ENCODE data around the gene FMNL3.

Gene FMNL3

DNA sequence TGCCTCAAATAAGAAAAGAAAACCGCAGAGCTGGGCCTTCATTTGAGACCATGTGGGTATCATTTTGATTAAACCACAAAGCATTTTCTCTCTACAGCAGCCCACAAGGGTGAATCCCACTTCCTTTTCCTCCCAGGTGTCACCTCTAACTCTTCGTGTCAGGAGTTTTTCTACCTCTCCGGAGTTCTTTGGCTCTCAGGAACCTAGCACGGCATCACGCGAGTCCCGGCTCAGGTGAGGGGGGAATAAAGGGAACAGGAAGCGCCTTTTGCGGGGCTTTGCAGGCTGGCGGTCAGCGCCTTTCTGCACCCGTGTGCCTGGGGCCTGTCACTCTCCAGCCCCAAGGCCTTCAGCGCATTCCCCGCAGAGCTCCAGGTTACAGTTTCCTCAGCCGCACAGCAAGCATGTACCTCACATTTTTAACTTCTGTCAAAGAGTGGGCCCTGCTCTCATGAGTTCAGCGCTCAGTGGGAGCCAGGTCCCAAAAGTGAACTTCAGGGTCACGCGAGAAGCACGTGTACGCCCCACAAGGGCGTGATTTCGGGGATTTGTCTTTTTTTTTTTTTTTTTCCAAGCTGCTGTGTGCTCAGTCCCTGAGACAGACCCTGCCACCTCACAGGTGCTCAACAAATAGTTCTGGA, 84.6 kb downstream of the FMNL3 start:
- TF ChIP-seq RAD21 (IDR thresholded peaks at IDR 0.05; ENCODE audit: low read depth) (no peak), CEBPB (IDR thresholded peaks at IDR 0.05) (no peak), TEAD4 (IDR thresholded peaks at IDR 0.05) (0 out of 2 replicates have a peak, but pooled peaks have one; percentile 17), EGR1 (IDR thresholded peaks at IDR 0.05) (no peak), NFIC (IDR thresholded peaks at IDR 0.05) (0 out of 2 replicates have a peak, but pooled peaks have one; percentile 11), TAF1 (IDR thresholded peaks at IDR 0.05; ENCODE audit: low read depth) (no peak), TCF12 (IDR thresholded peaks at IDR 0.05; ENCODE audit: low read depth) (no peak; the same call in 1 of the 2 replicates), YY1 (IDR thresholded peaks at IDR 0.05; ENCODE audit: low read depth) (no peak), EP300 (IDR thresholded peaks at IDR 0.05; ENCODE audit: borderline replicate concordance) (no peak), ZBTB7A (IDR thresholded peaks at IDR 0.05; ENCODE audit: low read depth) (no peak; the same call in none of the 2 replicates), CREB1 (IDR thresholded peaks at IDR 0.05; ENCODE audit: low read depth) (no peak), FOXM1 (IDR thresholded peaks at IDR 0.05; ENCODE audit: borderline replicate concordance, low read depth) (no peak)
- TF ChIP-seq, protein P1, sequence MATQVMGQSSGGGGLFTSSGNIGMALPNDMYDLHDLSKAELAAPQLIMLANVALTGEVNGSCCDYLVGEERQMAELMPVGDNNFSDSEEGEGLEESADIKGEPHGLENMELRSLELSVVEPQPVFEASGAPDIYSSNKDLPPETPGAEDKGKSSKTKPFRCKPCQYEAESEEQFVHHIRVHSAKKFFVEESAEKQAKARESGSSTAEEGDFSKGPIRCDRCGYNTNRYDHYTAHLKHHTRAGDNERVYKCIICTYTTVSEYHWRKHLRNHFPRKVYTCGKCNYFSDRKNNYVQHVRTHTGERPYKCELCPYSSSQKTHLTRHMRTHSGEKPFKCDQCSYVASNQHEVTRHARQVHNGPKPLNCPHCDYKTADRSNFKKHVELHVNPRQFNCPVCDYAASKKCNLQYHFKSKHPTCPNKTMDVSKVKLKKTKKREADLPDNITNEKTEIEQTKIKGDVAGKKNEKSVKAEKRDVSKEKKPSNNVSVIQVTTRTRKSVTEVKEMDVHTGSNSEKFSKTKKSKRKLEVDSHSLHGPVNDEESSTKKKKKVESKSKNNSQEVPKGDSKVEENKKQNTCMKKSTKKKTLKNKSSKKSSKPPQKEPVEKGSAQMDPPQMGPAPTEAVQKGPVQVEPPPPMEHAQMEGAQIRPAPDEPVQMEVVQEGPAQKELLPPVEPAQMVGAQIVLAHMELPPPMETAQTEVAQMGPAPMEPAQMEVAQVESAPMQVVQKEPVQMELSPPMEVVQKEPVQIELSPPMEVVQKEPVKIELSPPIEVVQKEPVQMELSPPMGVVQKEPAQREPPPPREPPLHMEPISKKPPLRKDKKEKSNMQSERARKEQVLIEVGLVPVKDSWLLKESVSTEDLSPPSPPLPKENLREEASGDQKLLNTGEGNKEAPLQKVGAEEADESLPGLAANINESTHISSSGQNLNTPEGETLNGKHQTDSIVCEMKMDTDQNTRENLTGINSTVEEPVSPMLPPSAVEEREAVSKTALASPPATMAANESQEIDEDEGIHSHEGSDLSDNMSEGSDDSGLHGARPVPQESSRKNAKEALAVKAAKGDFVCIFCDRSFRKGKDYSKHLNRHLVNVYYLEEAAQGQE (IDR thresholded peaks at IDR 0.05; ENCODE audit: low read depth): no peak
- TF ChIP-seq, protein P2, sequence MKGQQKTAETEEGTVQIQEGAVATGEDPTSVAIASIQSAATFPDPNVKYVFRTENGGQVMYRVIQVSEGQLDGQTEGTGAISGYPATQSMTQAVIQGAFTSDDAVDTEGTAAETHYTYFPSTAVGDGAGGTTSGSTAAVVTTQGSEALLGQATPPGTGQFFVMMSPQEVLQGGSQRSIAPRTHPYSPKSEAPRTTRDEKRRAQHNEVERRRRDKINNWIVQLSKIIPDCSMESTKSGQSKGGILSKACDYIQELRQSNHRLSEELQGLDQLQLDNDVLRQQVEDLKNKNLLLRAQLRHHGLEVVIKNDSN (IDR thresholded peaks at IDR 0.05): peak; percentile 42; the same call in 1 of the 2 replicates
- TF ChIP-seq, protein P3, sequence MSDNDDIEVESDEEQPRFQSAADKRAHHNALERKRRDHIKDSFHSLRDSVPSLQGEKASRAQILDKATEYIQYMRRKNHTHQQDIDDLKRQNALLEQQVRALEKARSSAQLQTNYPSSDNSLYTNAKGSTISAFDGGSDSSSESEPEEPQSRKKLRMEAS (IDR thresholded peaks at IDR 0.05): peak; percentile 97

DNA sequence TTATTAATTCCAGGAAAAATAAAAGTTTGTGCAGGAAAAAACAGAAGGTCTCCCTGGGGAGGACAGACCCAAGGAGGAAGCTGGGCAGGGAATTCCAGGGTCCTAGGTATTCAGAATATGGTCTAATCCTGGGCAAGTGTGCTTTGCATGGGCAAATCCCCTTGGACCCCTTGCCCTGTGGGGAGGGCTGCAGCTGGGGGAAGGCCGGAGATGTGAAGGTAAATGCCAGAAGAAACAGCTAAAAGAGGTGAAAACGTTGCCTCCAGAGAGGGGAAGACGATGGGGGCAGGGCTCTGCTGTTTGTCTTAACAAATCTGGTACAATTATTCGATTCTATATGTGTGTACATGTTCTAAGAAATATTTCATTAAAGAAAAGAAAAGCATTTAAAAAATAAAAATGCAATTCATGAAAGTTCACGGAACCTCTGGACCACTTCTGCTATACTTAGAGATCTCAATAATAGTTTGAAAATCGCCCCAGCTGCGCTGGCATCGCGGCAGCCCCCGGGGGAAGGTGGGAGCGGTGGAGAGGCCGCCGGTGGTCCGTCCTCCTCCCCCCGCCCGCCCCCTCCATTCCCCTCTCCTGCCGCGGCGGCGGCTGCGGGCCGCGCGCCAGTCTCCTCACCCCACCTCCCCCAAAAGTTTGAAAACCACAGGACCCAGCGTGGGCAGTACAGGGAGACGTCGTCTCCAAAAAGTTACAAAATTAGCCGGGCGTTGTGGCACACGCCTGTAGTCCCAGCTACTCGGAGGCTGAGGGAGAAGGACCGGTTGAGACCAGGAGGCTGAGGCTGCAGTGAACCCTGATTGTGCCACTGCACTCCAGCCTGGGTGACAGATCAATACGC, 85.3 kb downstream of the FMNL3 start:
- no peak for TF ChIP-seq TCF12 (IDR thresholded peaks at IDR 0.05; ENCODE audit: low read depth)
- no peak for TF ChIP-seq TAF1 (IDR thresholded peaks at IDR 0.05; ENCODE audit: low read depth)
- TF ChIP-seq ZBTB7A (IDR thresholded peaks at IDR 0.05; ENCODE audit: low read depth): no peak
- no peak for TF ChIP-seq FOXM1 (IDR thresholded peaks at IDR 0.05; ENCODE audit: borderline replicate concordance, low read depth)
- no peak for TF ChIP-seq YY1 (IDR thresholded peaks at IDR 0.05; ENCODE audit: low read depth)
- TF ChIP-seq, protein P1 (IDR thresholded peaks at IDR 0.05; ENCODE audit: low read depth): no peak
- TF ChIP-seq, protein P3 (IDR thresholded peaks at IDR 0.05): no peak
- TF ChIP-seq RAD21 (IDR thresholded peaks at IDR 0.05; ENCODE audit: low read depth): no peak
- TF ChIP-seq, protein P2 (IDR thresholded peaks at IDR 0.05): no peak
- no peak for TF ChIP-seq TEAD4 (IDR thresholded peaks at IDR 0.05)
- no peak for TF ChIP-seq CEBPB (IDR thresholded peaks at IDR 0.05)
- no peak for TF ChIP-seq CREB1 (IDR thresholded peaks at IDR 0.05; ENCODE audit: low read depth)
- TF ChIP-seq EGR1 (IDR thresholded peaks at IDR 0.05): no peak
- no peak for TF ChIP-seq NFIC (IDR thresholded peaks at IDR 0.05)
- TF ChIP-seq EP300 (IDR thresholded peaks at IDR 0.05; ENCODE audit: borderline replicate concordance): no peak

DNA sequence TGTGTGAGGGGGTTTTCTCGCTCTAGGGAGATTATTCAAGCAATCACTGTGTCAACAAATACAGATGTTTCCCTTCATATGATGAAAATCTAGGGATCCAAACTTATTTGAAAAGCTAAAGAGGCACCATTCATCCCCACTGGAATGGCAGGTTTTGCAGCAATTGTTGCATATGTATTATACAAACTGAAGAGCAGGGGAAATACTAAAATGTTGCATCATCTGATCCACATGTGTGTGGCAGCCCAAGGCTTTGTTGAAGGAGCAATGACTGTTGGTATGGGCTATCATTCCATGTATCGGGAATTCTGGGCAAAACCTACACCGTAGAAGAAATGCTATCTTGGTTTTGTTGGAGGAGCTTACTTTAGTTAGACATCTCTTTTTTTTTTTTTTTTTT, 87.9 kb downstream of the FMNL3 start:
- TF ChIP-seq, protein P3 (IDR thresholded peaks at IDR 0.05): peak; percentile 53; the same call in 1 of the 2 replicates
- TF ChIP-seq FOXM1 (IDR thresholded peaks at IDR 0.05; ENCODE audit: borderline replicate concordance, low read depth) (no peak), CEBPB (IDR thresholded peaks at IDR 0.05) (peak; percentile 53), EP300 (IDR thresholded peaks at IDR 0.05; ENCODE audit: borderline replicate concordance) (no peak)
- TF ChIP-seq, protein P1 (IDR thresholded peaks at IDR 0.05; ENCODE audit: low read depth): no peak

Data from Ishikawa (cell line).